Measurements from ENCODE around the gene ALDH2.

DNA sequence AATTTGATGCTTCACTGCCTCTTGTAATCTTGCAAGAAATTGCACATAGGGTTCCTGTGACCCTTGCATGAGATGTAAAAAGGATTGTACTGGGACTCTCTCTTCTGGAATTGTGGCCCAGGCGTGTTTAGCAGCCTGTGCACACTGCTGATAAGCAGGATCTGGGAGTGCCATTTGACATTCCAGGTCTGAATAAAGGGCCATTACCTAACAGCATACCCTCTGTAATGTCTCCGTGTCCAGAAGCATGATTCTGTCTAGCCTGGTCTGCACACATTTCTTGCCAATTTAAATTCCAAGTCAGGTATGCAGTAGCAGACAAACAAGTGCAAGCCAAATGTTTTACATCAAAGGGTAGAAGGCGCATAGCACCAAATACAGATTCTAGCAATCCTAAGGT is 57.2 kb downstream of the ALDH2 start:
- TF ChIP-seq RCOR1 (conservative IDR thresholded peaks at IDR 0.05; ENCODE audit: low read depth, low read length) (no peak), SMC3 (IDR thresholded peaks at IDR 0.05; ENCODE audit: borderline replicate concordance, low read length) (no peak), RAD21 (IDR thresholded peaks at IDR 0.05; ENCODE audit: insufficient read depth, low read depth, low read length) (no peak), POLR2A (IDR thresholded peaks at IDR 0.05; ENCODE audit: low read depth, low read length) (no peak), POLR2AphosphoS2 (IDR thresholded peaks at IDR 0.05; ENCODE audit: low read depth, low read length) (no peak)
- TF ChIP-seq, protein P1, sequence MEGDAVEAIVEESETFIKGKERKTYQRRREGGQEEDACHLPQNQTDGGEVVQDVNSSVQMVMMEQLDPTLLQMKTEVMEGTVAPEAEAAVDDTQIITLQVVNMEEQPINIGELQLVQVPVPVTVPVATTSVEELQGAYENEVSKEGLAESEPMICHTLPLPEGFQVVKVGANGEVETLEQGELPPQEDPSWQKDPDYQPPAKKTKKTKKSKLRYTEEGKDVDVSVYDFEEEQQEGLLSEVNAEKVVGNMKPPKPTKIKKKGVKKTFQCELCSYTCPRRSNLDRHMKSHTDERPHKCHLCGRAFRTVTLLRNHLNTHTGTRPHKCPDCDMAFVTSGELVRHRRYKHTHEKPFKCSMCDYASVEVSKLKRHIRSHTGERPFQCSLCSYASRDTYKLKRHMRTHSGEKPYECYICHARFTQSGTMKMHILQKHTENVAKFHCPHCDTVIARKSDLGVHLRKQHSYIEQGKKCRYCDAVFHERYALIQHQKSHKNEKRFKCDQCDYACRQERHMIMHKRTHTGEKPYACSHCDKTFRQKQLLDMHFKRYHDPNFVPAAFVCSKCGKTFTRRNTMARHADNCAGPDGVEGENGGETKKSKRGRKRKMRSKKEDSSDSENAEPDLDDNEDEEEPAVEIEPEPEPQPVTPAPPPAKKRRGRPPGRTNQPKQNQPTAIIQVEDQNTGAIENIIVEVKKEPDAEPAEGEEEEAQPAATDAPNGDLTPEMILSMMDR (IDR thresholded peaks at IDR 0.05 in 2 of 3, conservative IDR thresholded peaks at IDR 0.05 in 1 of 3; ENCODE audit: control insufficient read depth in 2 of 3, extremely low read depth in 1 of 3, insufficient read depth in 1 of 3, low read depth in 3 of 3, low read length in 3 of 3), result no peak

Data from GM12878 (cell line).